Osteocyte (in vitro differentiated cells): ENCODE results near the gene MTMR11. TPM values are rescaled to one million over a fixed set of nuclear protein-coding genes. Genes with fewer than 3 reads are reported as not detected.

ENCODE experiments used
- DNase-seq: peaks from one replicate; pipeline ENCODE4 v3.0.0; 2021; ENCODE audit warnings: mixed read lengths; ENCODE audit not compliant: unreplicated experiment; ENCODE audit errors: extremely low spot score
- H3K27ac Mint-ChIP-seq: one replicate; pipeline ENCODE4 v1.8.0; 2021; ENCODE audit warnings: mild to moderate bottlenecking, mixed read lengths; ENCODE audit not compliant: unreplicated experiment
- H3K27me3 Mint-ChIP-seq: one replicate; pipeline ENCODE4 v1.8.0; 2021; ENCODE audit warnings: mixed read lengths; ENCODE audit not compliant: unreplicated experiment
- H3K36me3 Mint-ChIP-seq: one replicate; pipeline ENCODE4 v1.8.0; 2021; ENCODE audit warnings: mixed read lengths; ENCODE audit not compliant: unreplicated experiment
- H3K4me1 Mint-ChIP-seq: one replicate; pipeline ENCODE4 v1.8.0; 2021; ENCODE audit warnings: mixed read lengths; ENCODE audit not compliant: unreplicated experiment
- H3K4me3 Mint-ChIP-seq: one replicate; pipeline ENCODE4 v1.8.0; 2021; ENCODE audit warnings: mild to moderate bottlenecking, moderate library complexity, mixed read lengths; ENCODE audit not compliant: unreplicated experiment
- H3K9me3 Mint-ChIP-seq: one replicate; pipeline ENCODE4 v1.8.0; 2021; ENCODE audit warnings: mixed read lengths; ENCODE audit not compliant: unreplicated experiment
- total RNA-seq: library from RNA; stranded (reverse); gene quantifications from 2 replicates; pipeline ENCODE4 v1.2.1, GENCODE V29; 2021
- TF ChIP-seq, protein P1 (sequence below): fragments of 200-600 bp; sonication (generic); IDR thresholded peaks from 2 replicates; pipeline ENCODE4 v1.5.0; 2021; ENCODE audit warnings: antibody characterized with exemption, mild to moderate bottlenecking, moderate library complexity

MTMR11 gene
- total RNA-seq, 1 donor from 2014 or later = 14.8 TPM

DNA sequence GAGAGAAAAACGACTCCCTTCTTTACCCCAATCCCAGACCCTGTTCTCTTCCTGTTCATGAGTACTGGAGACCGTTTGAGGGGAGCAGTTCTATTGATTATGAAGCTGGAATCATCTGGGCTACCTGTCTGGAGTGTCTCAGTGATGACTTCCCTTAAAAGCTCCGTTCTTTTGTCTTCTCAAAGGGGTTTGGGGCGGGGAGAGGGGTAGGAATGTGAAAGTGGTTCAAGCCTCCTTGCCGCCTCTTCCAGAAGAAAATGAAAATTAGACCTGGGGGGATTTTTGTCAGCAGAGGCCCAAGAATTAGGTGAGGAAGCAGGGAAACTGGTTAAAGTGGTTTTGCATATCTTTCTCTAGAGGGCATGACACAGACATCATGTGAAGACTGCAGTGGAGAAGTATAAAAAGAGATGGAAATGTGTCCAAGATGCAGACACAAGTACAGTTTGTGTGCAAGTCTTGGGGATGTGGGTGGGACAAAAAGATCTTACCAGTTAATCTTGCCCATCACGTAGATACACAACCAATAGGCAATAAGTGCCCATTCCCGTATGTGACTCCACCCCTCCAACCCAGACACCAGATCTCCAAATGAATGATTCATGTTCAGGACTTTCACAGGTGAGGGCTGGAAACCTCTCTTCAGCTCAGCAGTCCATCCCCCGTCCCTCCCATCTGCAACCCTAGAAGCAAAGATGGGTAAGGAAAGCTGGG, 470 bp upstream of the MTMR11 start:
- Mint-ChIP-seq H3K4me3 (peak overlapping the region; percentile 86), H3K9me3 (no peaks in the 10 kb centered on the region), H3K36me3 (peaks cover 4% of the 10 kb centered on the region), H3K27me3 (no peaks in the 10 kb centered on the region), H3K27ac (peak overlapping the region; percentile 71), H3K4me1 (peaks cover 47% of the 10 kb centered on the region)
- TF ChIP-seq, protein P1, sequence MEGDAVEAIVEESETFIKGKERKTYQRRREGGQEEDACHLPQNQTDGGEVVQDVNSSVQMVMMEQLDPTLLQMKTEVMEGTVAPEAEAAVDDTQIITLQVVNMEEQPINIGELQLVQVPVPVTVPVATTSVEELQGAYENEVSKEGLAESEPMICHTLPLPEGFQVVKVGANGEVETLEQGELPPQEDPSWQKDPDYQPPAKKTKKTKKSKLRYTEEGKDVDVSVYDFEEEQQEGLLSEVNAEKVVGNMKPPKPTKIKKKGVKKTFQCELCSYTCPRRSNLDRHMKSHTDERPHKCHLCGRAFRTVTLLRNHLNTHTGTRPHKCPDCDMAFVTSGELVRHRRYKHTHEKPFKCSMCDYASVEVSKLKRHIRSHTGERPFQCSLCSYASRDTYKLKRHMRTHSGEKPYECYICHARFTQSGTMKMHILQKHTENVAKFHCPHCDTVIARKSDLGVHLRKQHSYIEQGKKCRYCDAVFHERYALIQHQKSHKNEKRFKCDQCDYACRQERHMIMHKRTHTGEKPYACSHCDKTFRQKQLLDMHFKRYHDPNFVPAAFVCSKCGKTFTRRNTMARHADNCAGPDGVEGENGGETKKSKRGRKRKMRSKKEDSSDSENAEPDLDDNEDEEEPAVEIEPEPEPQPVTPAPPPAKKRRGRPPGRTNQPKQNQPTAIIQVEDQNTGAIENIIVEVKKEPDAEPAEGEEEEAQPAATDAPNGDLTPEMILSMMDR = no peak
- no peak for DNase-seq

DNA sequence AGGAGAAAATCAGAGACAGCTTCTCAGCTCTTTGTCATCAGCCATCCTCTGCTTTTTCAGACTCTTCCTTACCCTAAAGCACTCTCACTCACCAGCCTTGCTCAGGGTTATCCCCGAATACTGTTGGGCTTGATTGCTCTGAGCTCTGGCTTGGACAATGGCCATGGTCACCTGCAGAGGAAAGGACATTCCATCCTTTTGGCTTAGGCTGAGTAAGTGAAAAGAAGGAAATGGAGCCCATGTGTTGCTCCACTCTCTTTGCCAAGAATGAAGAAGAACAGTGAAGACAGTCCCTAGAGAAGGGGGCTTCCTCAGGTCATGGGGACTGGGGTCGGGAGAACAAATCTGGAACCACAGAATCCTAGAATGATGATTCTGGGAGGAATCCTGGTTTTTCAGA, 2.3 kb downstream of the MTMR11 start:
- H3K9me3 Mint-ChIP-seq = no peaks in the 10 kb centered on the region
- no peak overlapping the region for H3K4me3 Mint-ChIP-seq
- peaks cover 17% of the 10 kb centered on the region for H3K36me3 Mint-ChIP-seq
- H3K27me3 Mint-ChIP-seq = no peaks in the 10 kb centered on the region
- no peak overlapping the region for H3K27ac Mint-ChIP-seq
- DNase-seq = no peak
- TF ChIP-seq, protein P1 = no peak
- H3K4me1 Mint-ChIP-seq = peaks cover 44% of the 10 kb centered on the region

DNA sequence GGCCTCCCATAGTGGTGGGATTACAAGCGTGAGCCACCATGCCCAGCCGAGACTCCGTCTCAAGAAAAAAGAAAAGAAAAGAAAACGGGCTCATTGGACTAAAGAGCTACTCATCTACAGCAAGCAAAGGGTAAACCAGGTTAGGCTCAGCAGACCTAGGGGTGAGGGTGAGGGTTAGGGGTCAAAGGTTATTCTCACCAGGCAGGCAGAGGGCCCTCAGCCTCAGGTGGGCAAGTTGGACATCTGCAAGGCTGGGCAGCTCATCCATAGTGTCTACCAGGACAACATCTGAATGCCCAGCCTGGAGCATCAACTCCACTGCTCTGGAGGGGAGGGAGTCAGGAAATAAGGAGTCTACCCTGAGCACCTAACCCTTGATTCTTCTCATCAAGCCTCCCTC, 3.5 kb downstream of the MTMR11 start:
- Mint-ChIP-seq H3K27ac (no peak overlapping the region), H3K4me1 (peaks cover 41% of the 10 kb centered on the region), H3K9me3 (no peaks in the 10 kb centered on the region), H3K4me3 (no peak overlapping the region), H3K36me3 (peaks cover 17% of the 10 kb centered on the region), H3K27me3 (no peaks in the 10 kb centered on the region)
- TF ChIP-seq, protein P1 = no peak
- DNase-seq = no peak

DNA sequence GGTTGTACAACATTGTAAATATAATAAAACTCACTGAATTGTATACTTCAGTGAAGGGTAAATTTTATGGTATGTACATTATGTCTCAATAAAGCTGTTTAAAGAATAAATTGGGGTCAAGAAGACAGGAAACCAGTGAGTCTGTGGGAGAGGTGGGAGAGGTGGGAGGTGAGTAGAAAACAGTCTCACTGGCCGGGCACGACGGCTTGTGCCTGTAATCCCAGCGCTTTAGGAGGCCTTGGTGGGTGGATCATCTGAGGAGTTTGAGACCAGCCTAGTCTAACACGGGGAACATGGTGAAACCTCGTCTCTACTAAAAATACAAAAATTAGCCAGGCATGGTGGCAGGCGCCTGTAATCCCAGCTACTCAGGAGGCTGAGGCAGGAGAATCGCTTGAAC, 4.2 kb downstream of the MTMR11 start:
- Mint-ChIP-seq H3K36me3 (peaks cover 17% of the 10 kb centered on the region), H3K4me3 (no peak overlapping the region), H3K27me3 (no peaks in the 10 kb centered on the region), H3K27ac (no peak overlapping the region), H3K9me3 (no peaks in the 10 kb centered on the region), H3K4me1 (peaks cover 40% of the 10 kb centered on the region)
- TF ChIP-seq, protein P1 = no peak
- DNase-seq = no peak

DNA sequence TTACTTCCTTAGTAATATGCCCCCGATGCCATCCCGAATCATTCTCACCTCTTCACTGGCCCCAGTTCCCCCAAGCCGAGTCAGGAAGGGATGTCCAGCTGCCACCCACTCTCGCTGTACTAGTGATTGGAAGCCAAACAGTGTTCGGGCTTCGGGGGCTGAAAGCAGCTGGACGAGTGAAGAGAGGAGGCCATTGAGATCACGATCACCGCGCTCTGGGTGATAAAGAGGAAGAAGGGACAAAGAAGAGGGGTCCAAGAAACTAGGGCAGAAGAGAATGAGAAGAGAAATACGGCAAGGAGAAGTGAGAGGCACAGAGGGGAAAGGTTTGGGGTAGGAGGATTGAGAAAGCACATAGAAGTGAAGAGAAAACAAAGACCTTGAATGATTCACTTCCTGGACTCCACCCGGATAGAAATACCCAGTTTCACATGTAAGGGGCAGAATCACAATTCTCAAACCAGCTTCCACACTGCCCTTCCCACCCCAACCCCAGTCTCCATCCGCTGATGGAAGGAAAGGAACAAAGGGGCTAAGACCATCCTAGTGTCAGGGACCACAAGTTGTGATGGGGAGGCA, 5.4 kb downstream of the MTMR11 start:
- Mint-ChIP-seq H3K27me3 (no peaks in the 10 kb centered on the region), H3K9me3 (no peaks in the 10 kb centered on the region), H3K4me1 (peaks cover 31% of the 10 kb centered on the region), H3K36me3 (peaks cover 18% of the 10 kb centered on the region), H3K4me3 (no peak overlapping the region), H3K27ac (peak overlapping the region; percentile 58)
- TF ChIP-seq, protein P1 = no peak
- no peak for DNase-seq
